DOHH2 (cell line): ENCODE measurements around the gene ABLIM1.

Experiments used
- H3F3A ChIP-seq: fragments of 200-600 bp; sonication (generic), shearing (Covaris generic); 2 replicates; pipeline ENCODE4 v1.6.0; 2016; ENCODE audit warnings: antibody characterized with exemption, mild to moderate bottlenecking; ENCODE audit not compliant: control insufficient read depth, insufficient read depth
- H3K27ac ChIP-seq: fragments of 200-600 bp; sonication (generic); 2 replicates; pipeline ENCODE4 v1.5.1; 2014; ENCODE audit warnings: low read depth, mild to moderate bottlenecking, low read length, moderate library complexity
- H3K27me3 ChIP-seq: fragments of 200-600 bp; sonication (generic); 2 replicates; pipeline ENCODE4 v1.6.1; 2014; ENCODE audit warnings: mild to moderate bottlenecking, low read length, mixed read lengths; ENCODE audit not compliant: control insufficient read depth
- H3K36me3 ChIP-seq: fragments of 200-600 bp; sonication (generic); 2 replicates; pipeline ENCODE4 v1.6.1; 2014; ENCODE audit warnings: mild to moderate bottlenecking, low read length, moderate library complexity, mixed read lengths; ENCODE audit not compliant: control insufficient read depth
- H3K4me1 ChIP-seq: fragments of 200-600 bp; sonication (generic); 2 replicates; pipeline ENCODE4 v1.6.1; 2014; ENCODE audit warnings: mild to moderate bottlenecking, low read length, mixed read lengths; ENCODE audit not compliant: control insufficient read depth
- H3K4me2 ChIP-seq: fragments of 200-600 bp; sonication (generic); 2 replicates; pipeline ENCODE4 v1.6.0; 2014; ENCODE audit warnings: mild to moderate bottlenecking, low read length, moderate library complexity
- H3K4me3 ChIP-seq: fragments of 200-600 bp; sonication (generic); 2 replicates; pipeline ENCODE4 v1.5.1; 2014; ENCODE audit warnings: mild to moderate bottlenecking, low read length, mixed read lengths
- H3K79me2 ChIP-seq: fragments of 200-600 bp; sonication (generic); 2 replicates; pipeline ENCODE4 v1.6.1; 2014; ENCODE audit warnings: mild to moderate bottlenecking, low read length, mixed read lengths; ENCODE audit not compliant: control insufficient read depth
- H3K9me2 ChIP-seq: fragments of 200-600 bp; sonication (generic); replicated peaks from 2 replicates; pipeline ENCODE4 v1.6.1; 2014; ENCODE audit warnings: mild to moderate bottlenecking, low read length, mixed read lengths; ENCODE audit not compliant: control insufficient read depth
- H3K9me3 ChIP-seq: fragments of 200-600 bp; sonication (generic); 2 replicates; pipeline ENCODE4 v1.6.1; 2014; ENCODE audit warnings: antibody characterized with exemption, low read length, mixed read lengths; ENCODE audit not compliant: control insufficient read depth, insufficient read depth
- H4K20me1 ChIP-seq: fragments of 200-600 bp; sonication (generic); 2 replicates; pipeline ENCODE4 v1.6.0; 2014; ENCODE audit warnings: low read depth, mild to moderate bottlenecking, antibody characterized with exemption, low read length, moderate library complexity; ENCODE audit not compliant: control insufficient read depth, insufficient read depth
- CTCF ChIP-seq: fragments of 200-600 bp; sonication (generic); IDR thresholded peaks from one replicate; pipeline ENCODE4 v1.5.1; 2014; ENCODE audit warnings: antibody characterized with exemption, mild to moderate bottlenecking, low read depth, low read length; ENCODE audit not compliant: poor library complexity, severe bottlenecking
- EZH2phosphoT487 ChIP-seq: fragments of 200-600 bp; sonication (generic); IDR thresholded peaks from 2 replicates; pipeline ENCODE4 v1.6.1; 2017; ENCODE audit warnings: borderline replicate concordance, mild to moderate bottlenecking, antibody characterized with exemption, low read length, moderate library complexity, mixed read lengths

The ABLIM1 gene

DNA sequence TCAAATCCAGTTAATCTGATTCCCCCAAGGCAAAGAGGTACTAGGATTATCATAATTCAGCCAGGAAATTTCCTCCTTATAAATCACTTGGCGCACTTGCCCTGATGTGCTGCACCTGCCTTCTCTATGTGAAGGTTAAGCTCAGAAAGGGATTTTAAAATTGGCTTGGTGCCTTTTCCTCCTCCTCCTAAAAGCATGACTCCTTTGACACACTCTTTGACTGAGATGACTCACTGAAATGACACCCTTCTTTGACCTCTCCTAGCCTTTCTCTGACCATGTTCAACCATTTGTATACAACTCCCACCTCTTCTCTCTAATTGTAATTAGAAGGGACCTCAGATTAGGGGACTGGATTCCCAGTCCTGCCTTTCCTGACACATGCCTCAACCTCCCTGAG, 46.5 kb downstream of the ABLIM1 start:
- no peaks in the 10 kb centered on the region for H3K27me3 ChIP-seq
- no peak overlapping the region for H3K27ac ChIP-seq
- no peaks in the 10 kb centered on the region for H4K20me1 ChIP-seq
- H3F3A ChIP-seq: no peaks in the 10 kb centered on the region
- H3K4me3 ChIP-seq: no peak overlapping the region
- no peak overlapping the region for H3K4me2 ChIP-seq
- no peaks in the 10 kb centered on the region for H3K9me2 ChIP-seq
- no peaks in the 10 kb centered on the region for H3K4me1 ChIP-seq
- H3K36me3 ChIP-seq: no peaks in the 10 kb centered on the region
- H3K79me2 ChIP-seq: no peaks in the 10 kb centered on the region
- TF ChIP-seq CTCF (no peak), EZH2phosphoT487 (no peak)
- no peaks in the 10 kb centered on the region for H3K9me3 ChIP-seq

- Histone ChIP-seq H3K27me3 (no peaks in the 10 kb centered on the region), H3K4me2 (no peak overlapping the region), H4K20me1 (no peaks in the 10 kb centered on the region), H3K9me3 (no peaks in the 10 kb centered on the region), H3K27ac (no peak overlapping the region), H3K4me3 (no peak overlapping the region), H3F3A (no peaks in the 10 kb centered on the region), H3K36me3 (no peaks in the 10 kb centered on the region), H3K9me2 (no peaks in the 10 kb centered on the region), H3K79me2 (no peaks in the 10 kb centered on the region), H3K4me1 (no peaks in the 10 kb centered on the region)
- TF ChIP-seq EZH2phosphoT487 (no peak), CTCF (no peak)
Measured at GRCh38 chr10:114609518-114610426, 48.3 kb downstream of the ABLIM1 start.

DNA sequence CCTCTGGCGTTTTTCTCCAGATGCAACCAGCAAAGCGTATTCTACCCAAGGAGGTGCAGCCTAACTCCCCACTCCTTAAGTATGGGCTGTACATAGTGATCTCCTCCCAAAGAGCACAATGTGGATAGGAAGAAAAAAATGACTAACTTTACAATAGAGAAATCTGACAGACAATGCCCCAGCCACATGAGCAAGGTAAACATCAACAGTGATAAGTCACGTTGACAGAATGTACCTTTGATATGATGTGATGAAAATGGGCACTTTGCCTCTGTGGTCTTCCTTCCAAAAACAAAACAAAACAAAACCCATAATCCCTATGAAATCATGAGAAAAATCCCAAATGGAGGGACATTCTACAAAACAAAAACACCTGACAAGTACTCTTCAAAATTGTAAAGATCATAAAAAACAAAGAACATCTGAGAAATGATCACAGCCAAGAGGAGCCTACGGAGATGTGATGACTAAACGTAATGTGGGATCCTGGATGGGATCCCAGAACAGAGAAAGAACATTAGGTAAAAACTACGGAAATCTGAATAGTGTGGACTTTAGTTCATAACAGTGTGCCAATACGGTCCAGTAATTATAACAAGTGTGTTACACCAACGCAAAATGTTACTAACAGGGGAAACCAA, 50.6 kb downstream of the ABLIM1 start:
- Histone ChIP-seq H3K4me2 (no peak overlapping the region), H3K4me3 (no peak overlapping the region), H3F3A (no peaks in the 10 kb centered on the region), H3K9me3 (no peaks in the 10 kb centered on the region), H3K9me2 (no peaks in the 10 kb centered on the region), H3K27me3 (no peaks in the 10 kb centered on the region), H4K20me1 (no peaks in the 10 kb centered on the region), H3K79me2 (no peaks in the 10 kb centered on the region), H3K4me1 (no peaks in the 10 kb centered on the region), H3K36me3 (no peaks in the 10 kb centered on the region), H3K27ac (no peak overlapping the region)
- TF ChIP-seq EZH2phosphoT487 (no peak), CTCF (no peak)
